Left cardiac atrium (tissue), 4 donors: ENCODE measurements around the gene IL33. TPM values are rescaled to one million over a fixed set of nuclear protein-coding genes. Genes with fewer than 3 reads are reported as not detected.

ENCODE experiments used
- ATAC-seq, 2 donors: fragments of 200-7000 bp; cut with Tn5 transposase; one replicate each; pipeline ENCODE4 v1.9.1; 2020; ENCODE audit warnings: mild to moderate bottlenecking in 2 of 2, moderate library complexity in 2 of 2
- DNase-seq: peaks from one replicate; pipeline ENCODE4 v3.0.0-alpha.2; 2020
- intact Hi-C, 2 donors: fragments of 100-400 bp; cut with DNase I; formaldehyde crosslinking; loops; one replicate each; pipeline versions ENCODE4 v1.14.1 to v1.15.1; 2022 to 2023
- total RNA-seq, 2 donors: library from RNA; stranded (reverse); fragmentation: NEBNext Ultra II Directional; extraction: Animal tissue kit (Norgen Biotek cat#: 25700); gene quantifications; one replicate each; pipeline ENCODE4 v1.2.1, GENCODE V29; 2021
- donor health status: DM: no; HTN: yes; CAD: no.
- donor health status: DM: no; HTN: yes; CAD: no; lungs with severe emphysema.
- donor health status: DM: yes; HTN: yes; CAD: no.
- donor health status: Dilated cardiomyopathy.

Gene IL33
- total RNA-seq, 2 donors from 2014 or later = 44.3 to 50.1 TPM

DNA sequence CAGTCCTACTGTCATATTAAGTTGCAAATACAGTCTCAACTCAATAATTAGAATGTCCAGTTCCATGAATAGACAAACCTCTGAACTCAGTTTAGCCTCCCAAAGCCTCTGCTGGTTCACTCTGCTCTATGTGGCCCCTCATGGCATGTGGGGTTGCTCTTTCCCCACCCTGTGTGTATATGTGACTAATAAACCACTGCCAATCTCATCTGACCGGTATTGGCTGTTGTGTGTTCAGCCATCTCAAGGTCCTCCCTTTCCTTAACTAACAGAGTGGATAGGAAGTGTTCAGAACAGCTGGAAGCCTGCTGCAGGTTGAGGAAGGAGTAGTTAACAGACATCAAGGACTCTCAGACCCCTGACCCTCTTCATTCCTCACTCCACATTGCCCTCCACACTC lies 55.3 kb downstream of the IL33 start:
- DNase-seq (no peak), ATAC-seq (no peak)
- intact Hi-C loops = no loop called here

DNA sequence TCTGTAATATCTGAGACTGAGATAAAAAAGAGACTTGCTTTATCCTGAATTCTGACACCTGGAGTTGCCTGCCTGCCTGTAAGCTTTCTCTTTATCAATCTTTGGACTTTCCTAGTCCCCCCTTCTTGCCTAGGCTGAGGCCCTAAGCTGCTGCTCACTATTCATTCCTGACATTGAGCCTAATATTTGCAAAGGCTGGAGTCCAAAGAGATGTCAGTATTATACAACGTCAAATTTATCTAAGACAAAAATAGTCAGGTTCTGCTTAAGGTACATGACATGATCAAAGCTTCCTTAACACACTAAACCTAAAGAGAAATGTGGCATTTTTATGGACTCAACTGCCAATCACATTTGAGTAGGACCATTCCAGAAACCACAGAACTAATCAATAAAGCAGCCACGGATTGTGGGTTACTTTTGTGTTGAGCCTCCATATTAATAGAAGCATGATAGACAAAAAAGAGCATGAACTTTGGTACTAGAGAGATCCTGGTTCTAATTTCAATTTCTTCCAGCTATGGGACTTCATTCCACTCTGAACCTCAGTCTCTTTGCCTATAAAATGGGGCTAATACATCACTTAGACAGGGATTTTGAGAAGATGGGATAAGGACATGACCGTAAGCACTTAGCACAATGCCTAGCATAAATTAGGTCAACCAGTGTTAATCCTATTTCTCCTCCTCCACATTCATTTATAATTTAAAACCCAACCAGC lies 56.1 kb downstream of the IL33 start:
- intact Hi-C loops = no loop called here
- no peak for DNase-seq
- ATAC-seq = no peak

DNA sequence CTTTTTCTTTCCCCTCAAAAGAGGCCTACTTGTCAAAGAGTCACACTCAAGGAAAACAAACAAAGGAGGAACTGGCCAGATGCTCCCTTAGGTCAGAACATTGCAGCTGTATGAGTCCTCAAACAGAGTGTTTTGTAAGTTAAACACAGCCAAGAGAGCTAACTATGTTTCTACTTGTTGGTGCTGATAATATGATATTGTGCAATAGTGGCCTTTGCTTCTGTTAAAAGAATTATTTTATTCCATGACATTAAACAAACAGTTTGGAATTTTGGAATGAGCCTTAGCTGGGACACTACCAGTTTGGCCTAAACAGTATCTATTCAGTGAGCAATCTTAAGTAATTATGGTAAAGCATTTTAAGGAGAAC lies 56.6 kb downstream of the IL33 start:
- ATAC-seq (peak; percentile 95 to 98), DNase-seq (no peak)
- intact Hi-C loops = no loop called here

DNA sequence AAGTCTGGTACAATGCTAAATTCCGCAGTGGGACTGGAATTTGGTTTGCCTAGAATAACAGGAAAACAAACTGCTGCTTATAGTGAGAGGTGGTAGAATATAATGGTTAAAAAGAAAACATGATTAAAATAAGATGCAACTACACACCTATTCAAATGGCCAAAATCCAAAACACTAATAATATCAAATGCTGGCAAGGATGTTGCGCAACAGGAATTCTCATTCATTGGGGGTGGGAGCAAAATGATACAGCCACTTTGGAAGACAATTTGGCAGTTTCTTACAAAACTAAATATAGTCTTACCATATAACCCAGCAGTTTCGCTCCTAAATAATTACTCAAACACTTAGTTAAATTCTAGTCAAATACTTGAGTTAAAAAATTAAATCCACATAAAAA lies 61.8 kb downstream of the IL33 start:
- intact Hi-C loops = no loop called here
- no peak for DNase-seq
- ATAC-seq = no peak

DNA sequence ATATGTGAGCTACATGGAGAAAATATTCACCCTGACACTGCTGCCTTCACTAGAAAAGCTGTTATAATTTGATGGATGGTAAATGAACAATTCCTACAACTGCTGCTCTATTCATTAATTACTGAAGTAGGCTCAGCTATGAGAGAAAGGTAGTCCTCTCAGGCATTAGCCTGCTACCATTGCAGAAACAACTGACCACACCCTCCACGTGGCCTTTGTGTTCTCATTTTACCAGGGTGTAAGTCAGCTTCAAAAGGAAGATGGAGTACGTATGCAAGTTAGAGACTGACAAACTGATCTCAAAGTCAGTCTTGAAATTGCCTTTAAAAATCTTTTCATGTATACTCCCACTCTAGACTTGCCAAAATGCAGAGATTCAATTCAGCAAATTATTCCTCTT lies 86.3 kb downstream of the IL33 start:
- ATAC-seq = no peak
- intact Hi-C loops = loop anchor here in 1 of 2 donors (10.0 kb wide), 1 partner anchor 417 kb away; no protein-coding TSS in a partner anchor
- DNase-seq = no peak

DNA sequence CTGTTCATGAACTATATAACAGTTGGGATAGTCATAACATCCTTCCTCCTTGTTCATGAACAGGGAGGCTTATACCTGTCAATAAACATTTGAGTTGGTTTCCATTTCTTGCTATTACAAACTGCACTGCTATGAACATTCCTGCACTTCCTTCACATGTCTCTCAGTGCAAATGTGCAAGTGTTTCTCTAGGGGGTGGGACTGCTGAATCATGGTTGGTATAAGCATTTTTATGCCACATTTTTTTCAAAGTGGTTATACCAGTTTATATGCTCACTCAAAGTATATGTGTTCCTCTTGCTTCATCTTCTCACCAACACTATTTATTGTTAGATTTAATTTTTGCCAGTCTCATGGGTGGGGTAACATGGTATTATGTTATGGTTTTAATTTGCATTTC lies 86.8 kb downstream of the IL33 start:
- no peak for ATAC-seq
- no peak for DNase-seq
- intact Hi-C loops = loop anchor here in 1 of 2 donors (10.0 kb wide), 1 partner anchor 418 kb away; no protein-coding TSS in a partner anchor

DNA sequence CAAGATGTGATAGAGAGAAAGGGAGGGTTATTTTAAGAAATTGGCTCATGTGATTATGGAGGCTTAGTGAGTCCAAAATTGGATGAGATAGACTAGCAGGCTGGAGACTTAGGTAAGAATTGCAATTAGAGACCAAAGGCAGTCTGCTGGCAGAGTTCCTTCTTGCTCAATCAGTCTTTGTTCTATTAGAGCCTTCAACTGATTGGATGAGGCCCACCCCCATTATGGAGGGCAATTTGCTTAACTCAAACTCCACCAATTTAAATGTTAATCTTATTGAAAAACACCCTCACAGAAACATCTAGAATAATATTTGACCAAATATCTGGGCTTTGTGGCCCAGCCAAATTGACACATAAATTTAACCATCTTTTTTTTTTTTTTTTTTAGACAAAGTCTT lies 88.6 kb downstream of the IL33 start:
- intact Hi-C loops = loop anchor here in 1 of 2 donors (2.0 to 10.0 kb wide), 2 partner anchors 249 to 419 kb away; no protein-coding TSS in a partner anchor
- no peak for ATAC-seq

DNA sequence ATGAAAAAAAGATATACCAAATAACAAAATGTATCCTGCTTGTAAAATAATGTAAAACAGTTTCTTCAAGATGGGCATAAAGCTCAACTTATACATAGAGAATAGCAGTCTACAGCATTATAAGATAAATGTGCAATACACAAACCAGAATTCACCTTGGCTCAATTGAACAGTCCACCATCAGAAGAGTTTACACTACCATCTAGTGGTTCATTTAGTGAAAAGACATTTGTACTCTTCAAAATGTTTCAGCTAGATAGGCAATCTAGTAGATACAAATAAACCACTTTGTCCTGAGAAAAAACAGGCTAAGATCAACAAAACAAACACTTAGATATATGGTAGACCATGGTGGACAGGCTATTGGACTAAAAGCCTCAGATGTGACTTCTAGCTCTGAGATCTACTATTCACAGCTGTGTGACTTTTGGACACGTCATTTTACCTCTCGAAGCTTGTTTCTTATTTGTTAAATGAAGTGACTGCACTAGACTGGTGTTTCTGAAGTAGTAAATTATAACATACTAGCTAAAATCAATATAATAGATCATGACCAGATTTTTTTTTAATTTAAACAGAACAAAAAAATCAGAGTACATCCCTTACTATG lies 90.5 kb downstream of the IL33 start:
- intact Hi-C loops = loop anchor here (1.0 to 10.0 kb wide), 5 partner anchors 109 to 424 kb away; no protein-coding TSS in a partner anchor
- ATAC-seq (peak; percentile 55 to 56), DNase-seq (no peak)

More for the DNA sequence above, 88.6 kb downstream of the IL33 start:
- no peak for DNase-seq

Other genes with a start within 250 kb of the IL33 start
- gene RANBP6, start 200.2 kb upstream of the IL33 start, total RNA-seq = 10 to 100 TPM; 18.6 to 30.1 TPM
- gene TPD52L3, start 112.6 kb downstream of the IL33 start, total RNA-seq = not detected
- 10 to 100 TPM; 18.0 to 18.1 TPM for gene UHRF2, start 197.4 kb downstream of the IL33 start, total RNA-seq